Lung (tissue), 12 donors: ENCODE measurements around the gene PSD. TPM values are rescaled to one million over a fixed set of nuclear protein-coding genes. Genes with fewer than 3 reads are reported as not detected.
A peak's percentile ranks its signal among the peaks of the same experiment; 100 is the strongest.

Source experiments
- ATAC-seq: fragments of 200-7000 bp; cut with Tn5 transposase; one replicate; pipeline ENCODE4 v1.9.1; 2020; ENCODE audit warnings: moderate number of reproducible peaks; ENCODE audit not compliant: insufficient read depth, low FRiP score
- DNase-seq, 3 donors: peaks; one replicate each; pipeline ENCODE4 v3.0.0-alpha.2; 2013 to 2017
- H3K27ac ChIP-seq, 2 donors: one replicate each; pipeline ENCODE4 v1.5.1; 2013; ENCODE audit warnings: mild to moderate bottlenecking in 2 of 2, moderate library complexity in 2 of 2, control low read depth in 1 of 2, inconsistent platforms in 1 of 2, low read depth in 1 of 2, low read length in 1 of 2
- H3K27me3 ChIP-seq, 3 donors: one replicate each; pipeline ENCODE4 v1.5.1; 2013; ENCODE audit warnings: low read length in 2 of 3; ENCODE audit not compliant: control insufficient read depth in 3 of 3, insufficient read depth in 3 of 3
- H3K36me3 ChIP-seq, 4 donors: one replicate each; pipeline ENCODE4 v1.5.1; 2013; ENCODE audit warnings: low read length in 4 of 4, mild to moderate bottlenecking in 1 of 4, moderate library complexity in 1 of 4; ENCODE audit not compliant: control insufficient read depth in 4 of 4, insufficient read depth in 4 of 4
- H3K4me1 ChIP-seq, 5 donors: one replicate each; pipeline ENCODE4 v1.5.1; 2013; ENCODE audit warnings: low read length in 5 of 5, mild to moderate bottlenecking in 2 of 5, moderate library complexity in 1 of 5; ENCODE audit not compliant: control insufficient read depth in 5 of 5, insufficient read depth in 5 of 5
- H3K4me3 ChIP-seq: one replicate; pipeline ENCODE4 v1.5.1; 2013; ENCODE audit warnings: mild to moderate bottlenecking, control low read depth, moderate library complexity
- H3K9ac ChIP-seq, 2 donors: one replicate each; pipeline ENCODE4 v1.5.1; 2013; ENCODE audit warnings: low read length in 2 of 2, control low read depth in 1 of 2; ENCODE audit not compliant: insufficient read depth in 1 of 2
- H3K9me3 ChIP-seq, 4 donors: one replicate each; pipeline ENCODE4 v1.5.1; 2013; ENCODE audit warnings: low read length in 3 of 4, mild to moderate bottlenecking in 1 of 4, moderate library complexity in 1 of 4; ENCODE audit not compliant: control insufficient read depth in 4 of 4, insufficient read depth in 3 of 4
- CTCF ChIP-seq: IDR thresholded peaks from 2 replicates; pipeline ENCODE4 v1.5.1; 2012; ENCODE audit warnings: mild to moderate bottlenecking; ENCODE audit errors: control extremely low read depth, extremely low read depth
- WGBS, 2 donors: extraction: QIAGEN DNeasy Blood & Tissue Kit; methylation state at CpG; one replicate each; pipeline ENCODE4 v1.1.7; 2013; 5-methylcytosine and 5-hydroxymethylcytosine counted together
- polyA plus RNA-seq, 2 donors: library from polyadenylated mRNA; stranded (reverse); fragments of 200-250 nt; gene quantifications; one replicate each; pipeline ENCODE4 v1.2.1, GENCODE V29; 2013
- total RNA-seq, 2 donors: library from RNA; depleted of rRNA in 1 of 2; stranded (reverse); fragments of >200 nt in 1 of 2; gene quantifications; one replicate each; pipeline ENCODE4 v1.2.1, GENCODE V29; 2014 to 2021
- donor health status: control.
- donor health status: control.
- donor health status: Bipolar disorder and iron deficiency.
- donor health status: healthy.
- donor health status: DM: yes; HTN: yes; CAD: no.

PSD gene
- total and polyA plus RNA-seq, 4 donors = 1.1 to 5.3 (median 3.2) TPM

GRCh38 chr10:102424916-102425315 is 6.3 kb upstream of the PSD start:
- no peak for DNase-seq

GRCh38 chr10:102424145-102424544 is 5.6 kb upstream of the PSD start:
- H3K27me3 ChIP-seq = peaks cover 0 to under 1% (median 0%) of the 10 kb centered on the region in 3 donors
- peaks cover 0 to 27% (median 16%) of the 10 kb centered on the region in 5 donors for H3K4me1 ChIP-seq
- H3K36me3 ChIP-seq = peaks cover 0 to 17% (median 11%) of the 10 kb centered on the region in 4 donors
- H3K27ac ChIP-seq = no peak overlapping the region
- TF ChIP-seq CTCF = no peak
- WGBS, 2 donors = 92 to 96% methylated on average over 9 of the region's 9 CpGs
- no peak for DNase-seq
- H3K4me3 ChIP-seq = no peak overlapping the region
- H3K9me3 ChIP-seq = no peaks in the 10 kb centered on the region
- H3K9ac ChIP-seq = no peak overlapping the region
- no peak for ATAC-seq

More at GRCh38 chr10:102424916-102425315, 6.3 kb upstream of the PSD start:
- no peak for TF ChIP-seq CTCF
- Histone ChIP-seq H3K27ac (no peak overlapping the region), H3K4me3 (no peak overlapping the region), H3K9ac (no peak overlapping the region), H3K27me3 (no peaks in the 10 kb centered on the region), H3K4me1 (peaks cover 0 to 21% (median 13%) of the 10 kb centered on the region in 5 donors), H3K9me3 (no peaks in the 10 kb centered on the region), H3K36me3 (peaks cover 0 to 17% (median 11%) of the 10 kb centered on the region in 4 donors)
- WGBS, 2 donors = 90 to 96% methylated on average over 6 of the region's 6 CpGs
- ATAC-seq = no peak

- peak overlapping the region in 1 of 2 donors; percentile 89 for H3K27ac ChIP-seq
- WGBS, 2 donors = 93 to 94% methylated on average over 13 of the region's 13 CpGs
- no peaks in the 10 kb centered on the region for H3K9me3 ChIP-seq
- H3K4me3 ChIP-seq = no peak overlapping the region
- peaks cover 0 to 17% (median 11%) of the 10 kb centered on the region in 4 donors for H3K36me3 ChIP-seq
- ATAC-seq (no peak), DNase-seq (no peak)
- H3K27me3 ChIP-seq = peaks cover 0 to 6% (median under 1%) of the 10 kb centered on the region in 3 donors
- H3K4me1 ChIP-seq = peaks cover 0 to 28% (median 16%) of the 10 kb centered on the region in 5 donors
- no peak for TF ChIP-seq CTCF
- H3K9ac ChIP-seq = no peak overlapping the region
Measured at GRCh38 chr10:102423372-102423968, 4.9 kb upstream of the PSD start.
